Measurements from ENCODE around the gene GOPC.
A peak's percentile ranks its signal among the peaks of the same experiment; 100 is the strongest.

The GOPC gene

GRCh38 chr6:117595099-117595923, 7.0 kb downstream of the GOPC start:
- no peak for DNase-seq (ENCODE audit: low spot score)

- DNase-seq (ENCODE audit: low spot score): no peak
Observed at GRCh38 chr6:117592983-117593759, 9.1 kb downstream of the GOPC start.

GRCh38 chr6:117591405-117591804, 10.9 kb downstream of the GOPC start:
- DNase-seq (ENCODE audit: low spot score): no peak

- no peak for DNase-seq (ENCODE audit: low spot score)
Observed at GRCh38 chr6:117590447-117590846, 11.9 kb downstream of the GOPC start.

- DNase-seq (ENCODE audit: low spot score): no peak
Observed at GRCh38 chr6:117585647-117586046, 16.7 kb downstream of the GOPC start.

GRCh38 chr6:117574198-117574597, 28.1 kb downstream of the GOPC start:
- no peak for DNase-seq (ENCODE audit: low spot score)

- no peak for DNase-seq (ENCODE audit: low spot score)
Observed at GRCh38 chr6:117573006-117573680, 29.2 kb downstream of the GOPC start.

GRCh38 chr6:117568831-117569410, 33.4 kb downstream of the GOPC start:
- no peak for DNase-seq (ENCODE audit: low spot score)

- DNase-seq (ENCODE audit: low spot score): no peak
Observed at GRCh38 chr6:117568247-117568646, 34.1 kb downstream of the GOPC start.

GRCh38 chr6:117564681-117565080, 37.6 kb downstream of the GOPC start:
- no peak for DNase-seq (ENCODE audit: low spot score)

- no peak for DNase-seq (ENCODE audit: low spot score)
Observed at GRCh38 chr6:117561128-117561527, 41.2 kb downstream of the GOPC start.

GRCh38 chr6:117559299-117559698, 43.0 kb downstream of the GOPC start:
- DNase-seq (ENCODE audit: low spot score): no peak

GRCh38 chr6:117558818-117559217, 43.5 kb downstream of the GOPC start:
- no peak for DNase-seq (ENCODE audit: low spot score)

GRCh38 chr6:117557951-117558350, 44.4 kb downstream of the GOPC start:
- no peak for DNase-seq (ENCODE audit: low spot score)

GRCh38 chr6:117555882-117556498, 46.3 kb downstream of the GOPC start:
- DNase-seq (ENCODE audit: low spot score): peak; percentile 47

- peak; percentile 21 for DNase-seq (ENCODE audit: low spot score)
Observed at GRCh38 chr6:117555262-117555849, 47.0 kb downstream of the GOPC start.

GRCh38 chr6:117553142-117553541, 49.2 kb downstream of the GOPC start:
- no peak for DNase-seq (ENCODE audit: low spot score)

GRCh38 chr6:117552618-117553017, 49.7 kb downstream of the GOPC start:
- DNase-seq (ENCODE audit: low spot score): no peak

GRCh38 chr6:117550618-117551242, 51.6 kb downstream of the GOPC start:
- DNase-seq (ENCODE audit: low spot score): no peak

GRCh38 chr6:117550078-117550600, 52.2 kb downstream of the GOPC start:
- no peak for DNase-seq (ENCODE audit: low spot score)

GRCh38 chr6:117549611-117550010, 52.7 kb downstream of the GOPC start:
- DNase-seq (ENCODE audit: low spot score): no peak
